GM19328 (cell line): Measurements from ENCODE around the gene AKAP13.
"Not testable (repeated sequence)": the region's sequence is repeated elsewhere in the genome, so short reads cannot be mapped to it uniquely, and the experiment has no call there.

Experiments used
- ATAC-seq: cut with Tn5 transposase; IDR thresholded peaks from one replicate; pipeline ENCODE4 v1.9.1; 2021; ENCODE audit warnings: mild to moderate bottlenecking, moderate library complexity; ENCODE audit not compliant: unreplicated experiment

AKAP13 gene

GRCh38 chr15:85583923-85584390 lies 203.6 kb downstream of the AKAP13 start:
- ATAC-seq: no peak

- no peak for ATAC-seq
Measured at GRCh38 chr15:85584872-85585271, 204.5 kb downstream of the AKAP13 start.

- ATAC-seq: not testable (repeated sequence)
Measured at GRCh38 chr15:85586196-85586595, 205.8 kb downstream of the AKAP13 start.

- ATAC-seq: no peak
Measured at GRCh38 chr15:85587707-85588411, 207.5 kb downstream of the AKAP13 start.

- ATAC-seq: no peak
Measured at GRCh38 chr15:85588677-85589076, 208.3 kb downstream of the AKAP13 start.

- ATAC-seq: no peak
Measured at GRCh38 chr15:85589851-85590250, 209.4 kb downstream of the AKAP13 start.

- ATAC-seq: no peak
Measured at GRCh38 chr15:85591622-85592021, 211.2 kb downstream of the AKAP13 start.

GRCh38 chr15:85592148-85592547 lies 211.7 kb downstream of the AKAP13 start:
- no peak for ATAC-seq

- no peak for ATAC-seq
Measured at GRCh38 chr15:85593809-85594445, 213.5 kb downstream of the AKAP13 start.

GRCh38 chr15:85595804-85596536 lies 215.6 kb downstream of the AKAP13 start:
- no peak for ATAC-seq

GRCh38 chr15:85597155-85597815 lies 216.9 kb downstream of the AKAP13 start:
- ATAC-seq: no peak

GRCh38 chr15:85598219-85598618 lies 217.8 kb downstream of the AKAP13 start:
- ATAC-seq: no peak

- no peak for ATAC-seq
Measured at GRCh38 chr15:85598718-85599398, 218.5 kb downstream of the AKAP13 start.

- ATAC-seq: no peak
Measured at GRCh38 chr15:85600001-85600400, 219.6 kb downstream of the AKAP13 start.

- ATAC-seq: no peak
Measured at GRCh38 chr15:85603160-85603559, 222.8 kb downstream of the AKAP13 start.

- no peak for ATAC-seq
Measured at GRCh38 chr15:85603703-85604102, 223.3 kb downstream of the AKAP13 start.

GRCh38 chr15:85604194-85604593 lies 223.8 kb downstream of the AKAP13 start:
- no peak for ATAC-seq

- no peak for ATAC-seq
Measured at GRCh38 chr15:85606738-85607137, 226.3 kb downstream of the AKAP13 start.

- no peak for ATAC-seq
Measured at GRCh38 chr15:85607141-85607806, 226.9 kb downstream of the AKAP13 start.

GRCh38 chr15:85607842-85608241 lies 227.4 kb downstream of the AKAP13 start:
- ATAC-seq: no peak
